GM19193 (cell line): ENCODE results near the gene CCDC187.

Experiments used
- POLR2A ChIP-seq: IDR thresholded peaks from 4 replicates; pipeline ENCODE4 v1.6.1; 2011; ENCODE audit not compliant: insufficient read depth, insufficient read length; ENCODE audit errors: extremely low read depth

Gene CCDC187

DNA sequence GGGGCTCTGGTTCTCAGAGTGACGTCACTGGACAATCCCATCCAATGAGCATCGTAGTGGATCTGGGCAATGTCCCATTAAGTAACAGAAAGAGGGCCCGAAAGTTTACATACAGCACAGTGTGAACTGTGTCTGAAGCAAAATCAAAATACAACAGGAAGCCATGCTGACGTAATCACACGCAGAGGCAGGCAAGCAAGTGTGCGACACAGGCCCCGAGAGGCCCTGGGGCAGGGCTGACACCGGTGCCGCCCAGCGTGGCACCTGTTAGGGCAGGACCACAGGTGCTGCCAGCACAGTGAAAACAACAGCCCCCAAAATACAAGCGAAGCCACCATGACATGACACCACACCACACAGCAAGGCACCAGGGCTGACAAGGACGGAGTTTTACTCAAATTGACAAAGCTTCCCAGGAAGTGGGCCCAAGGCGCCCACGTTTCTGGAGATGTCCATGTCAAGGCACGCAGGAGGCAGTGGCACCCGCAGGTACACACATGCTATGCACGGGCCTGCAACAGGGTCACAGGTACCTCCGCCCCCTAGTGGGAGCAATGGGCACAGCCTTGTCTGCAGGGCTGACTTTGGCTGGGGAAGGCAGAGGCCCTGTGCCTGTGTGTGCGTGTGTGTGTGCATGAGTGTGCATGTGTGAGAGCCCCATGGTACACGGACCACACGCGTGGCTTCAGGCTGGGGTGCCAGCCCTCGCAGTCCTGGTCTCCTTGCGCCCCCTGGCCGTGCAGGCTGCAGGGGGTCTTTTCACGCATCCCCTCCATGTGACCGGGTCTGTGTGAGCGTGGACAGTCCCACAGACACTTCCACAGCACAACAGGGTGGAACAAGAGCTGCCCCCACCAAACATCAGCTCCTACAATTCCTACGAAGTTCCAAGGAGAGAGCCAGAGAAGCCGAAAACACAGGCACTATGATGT lies 77.9 kb downstream of the CCDC187 start:
- peak; percentile 0 for TF ChIP-seq POLR2A

DNA sequence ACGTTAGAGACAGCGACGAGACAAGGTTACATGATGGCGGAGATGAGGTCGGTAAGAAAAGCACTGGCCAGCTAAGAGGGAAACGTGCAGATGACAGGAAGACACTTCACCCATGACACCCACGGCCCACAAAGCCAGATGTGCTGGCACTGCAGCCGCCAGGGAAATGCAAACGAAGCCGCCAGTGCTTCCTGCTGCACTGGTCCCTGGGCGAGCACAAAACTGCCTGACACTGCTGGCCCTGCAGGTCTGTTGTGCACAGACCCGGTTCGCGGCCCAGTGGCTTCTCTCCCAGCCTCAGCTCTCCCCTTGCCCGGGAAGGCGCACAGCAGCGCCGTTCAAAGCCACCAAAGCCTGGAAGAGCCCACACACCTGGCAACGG lies 78.5 kb downstream of the CCDC187 start:
- peak; percentile 46 for TF ChIP-seq POLR2A

DNA sequence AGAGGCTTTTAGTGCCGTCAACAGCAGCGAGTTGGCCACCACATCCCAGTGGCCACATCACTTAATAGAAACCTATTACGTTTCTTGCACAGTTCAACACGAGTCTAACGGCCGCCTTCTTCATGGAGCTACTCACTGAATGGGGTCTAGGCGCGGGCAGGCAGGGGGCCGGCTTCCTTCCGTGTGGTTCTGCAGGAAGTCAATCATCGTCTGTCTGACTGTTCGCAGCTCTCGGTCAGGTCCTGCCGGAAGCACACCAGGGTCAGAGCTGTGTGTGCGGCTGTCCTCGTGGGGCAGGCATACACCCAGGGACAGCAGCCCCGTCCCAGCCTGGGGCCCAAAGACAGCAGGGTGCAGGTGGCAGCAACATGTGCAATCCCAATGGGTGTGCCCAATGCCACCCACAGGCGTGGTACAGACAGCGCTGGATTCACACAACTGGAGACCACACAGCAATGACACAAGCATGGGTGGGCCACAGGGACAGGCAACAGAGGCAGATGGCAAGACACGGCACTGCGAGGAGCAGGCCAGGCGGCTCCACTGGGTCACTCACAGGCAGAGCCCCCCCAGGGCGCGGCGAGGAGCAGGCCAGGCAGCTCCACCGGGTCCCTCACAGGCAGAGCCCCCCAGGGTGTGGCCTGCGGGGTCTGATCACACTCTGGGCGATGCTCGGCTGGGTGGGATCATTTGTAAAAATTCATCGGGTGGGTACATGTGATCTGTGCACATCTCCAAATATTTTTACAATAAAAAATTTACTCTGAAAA lies 79.8 kb downstream of the CCDC187 start:
- no peak for TF ChIP-seq POLR2A

DNA sequence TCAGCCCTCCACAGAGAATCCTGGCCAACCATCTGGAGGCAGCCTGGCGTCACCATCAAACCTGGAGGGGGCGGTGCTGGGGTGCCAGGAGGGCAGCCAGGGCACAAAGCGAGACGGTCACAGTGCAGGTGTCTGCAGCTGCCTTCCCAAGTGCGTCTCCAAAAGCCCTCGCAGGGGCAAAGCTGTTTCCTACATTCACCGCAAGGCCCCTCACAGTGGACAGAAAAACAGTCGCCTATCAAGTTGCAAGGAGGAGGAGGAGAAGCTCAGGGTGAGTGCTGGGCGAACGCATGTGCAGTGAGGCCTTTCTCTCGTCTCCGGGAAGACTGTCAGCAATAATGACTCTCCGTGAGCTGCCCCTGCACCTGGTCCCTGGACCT lies 81.0 kb downstream of the CCDC187 start:
- no peak for TF ChIP-seq POLR2A

DNA sequence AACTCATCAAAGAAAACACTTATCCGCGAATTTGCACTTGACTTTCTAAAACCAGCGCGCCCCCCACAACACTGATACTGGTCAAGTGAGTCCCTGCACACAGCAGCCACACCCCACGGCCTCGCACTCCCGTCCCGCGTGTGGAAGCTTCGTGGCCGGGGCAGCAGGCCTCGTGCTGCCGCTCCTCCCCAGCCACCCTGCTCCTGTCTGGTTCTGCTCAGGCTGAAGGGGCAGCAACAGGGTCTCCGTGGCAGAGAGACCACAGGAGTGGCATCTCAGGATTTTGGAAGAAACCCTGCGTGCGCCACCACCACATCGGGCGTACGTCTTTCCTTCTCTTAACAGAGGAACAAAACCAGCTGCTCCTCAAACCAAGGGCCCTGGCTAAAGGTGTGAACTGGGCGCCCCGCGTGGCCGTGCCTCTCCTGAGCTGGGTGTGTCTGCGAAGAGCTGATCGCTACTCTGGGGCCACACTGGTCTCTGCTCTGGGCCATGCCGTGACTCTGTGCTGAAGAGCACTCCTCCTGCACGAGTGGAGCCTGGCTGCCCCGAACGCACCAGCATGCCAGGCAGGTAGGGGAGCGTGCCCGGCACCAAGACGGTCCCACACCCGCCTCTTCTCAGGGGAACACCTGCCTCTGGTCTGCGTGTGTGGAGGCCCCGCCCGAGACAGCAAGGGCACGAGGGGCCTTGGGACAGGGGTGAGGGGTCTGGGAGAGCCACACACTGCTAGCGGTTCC lies 81.6 kb downstream of the CCDC187 start:
- no peak for TF ChIP-seq POLR2A

DNA sequence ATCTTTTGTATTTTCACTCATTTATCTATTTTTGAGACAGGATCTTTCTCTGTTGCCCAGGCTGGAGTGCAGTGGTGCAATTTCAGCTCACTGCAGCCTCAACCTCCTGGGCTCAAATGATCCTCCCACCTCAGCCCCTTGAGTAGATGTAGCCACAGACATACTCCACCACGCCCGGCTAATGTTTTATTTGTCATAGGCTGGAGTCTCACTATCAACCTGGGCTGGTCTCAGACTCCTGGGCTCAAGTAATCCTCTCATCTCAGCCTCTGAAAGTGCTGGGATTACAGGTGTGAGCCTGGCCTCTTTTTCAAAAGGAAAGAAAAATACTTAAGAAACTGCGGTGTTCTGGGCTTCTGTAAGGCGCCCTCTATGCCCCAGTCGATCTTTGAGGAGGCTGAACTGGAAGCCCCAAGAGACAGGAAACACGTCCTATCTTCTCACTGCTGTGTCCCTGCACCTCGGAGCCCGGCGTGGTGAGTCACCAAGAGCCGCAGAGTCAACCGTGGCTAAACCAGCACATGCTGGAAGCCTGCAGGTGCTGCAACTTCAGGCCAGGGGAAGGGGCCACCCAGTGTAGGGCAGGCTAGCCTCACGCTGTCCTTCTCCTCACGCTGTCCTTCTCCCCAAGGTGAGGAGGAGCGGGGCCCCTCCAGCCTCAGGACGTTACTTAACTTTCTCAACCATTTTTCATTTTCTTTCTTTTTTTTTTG lies 83.7 kb downstream of the CCDC187 start:
- no peak for TF ChIP-seq POLR2A

DNA sequence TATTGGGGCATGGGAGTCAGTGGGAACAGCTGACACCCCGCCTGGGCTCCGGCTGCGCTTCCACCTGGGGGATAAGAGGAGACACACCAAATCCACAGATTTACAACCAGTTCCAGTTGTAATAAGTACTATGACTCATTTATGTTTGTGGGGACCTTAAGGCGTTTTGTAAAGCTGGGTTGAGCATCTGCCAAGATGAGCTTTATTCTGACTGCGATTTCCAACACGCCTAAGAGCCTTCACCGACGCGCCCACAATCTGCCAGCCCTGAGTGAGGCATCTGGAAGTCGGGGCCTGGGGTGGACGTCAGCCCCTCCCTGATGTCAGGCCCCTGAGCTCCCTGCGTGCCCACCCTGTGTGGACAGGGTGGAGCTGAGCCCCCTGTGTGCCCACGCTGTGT lies 84.6 kb downstream of the CCDC187 start:
- TF ChIP-seq POLR2A: no peak

DNA sequence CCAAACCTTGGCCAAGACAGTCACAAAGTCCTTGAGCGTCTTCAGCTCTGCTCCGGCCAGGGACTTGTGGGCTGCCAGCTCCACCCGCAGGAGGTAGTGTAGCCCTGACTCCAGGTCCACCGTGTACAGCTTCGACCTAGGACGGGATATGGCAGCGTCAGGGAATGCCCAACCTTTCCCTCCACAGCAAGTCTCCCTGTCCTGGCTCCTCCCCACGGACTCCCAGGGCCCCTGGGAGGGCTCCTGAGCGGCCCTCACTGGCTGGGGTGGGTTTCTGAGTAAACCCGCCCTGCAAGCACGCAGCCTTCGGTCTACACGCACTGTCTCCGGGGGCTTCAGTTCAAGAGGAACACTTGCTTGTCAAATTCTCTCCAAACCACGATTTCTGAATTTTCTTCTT lies 85.2 kb downstream of the CCDC187 start:
- no peak for TF ChIP-seq POLR2A

DNA sequence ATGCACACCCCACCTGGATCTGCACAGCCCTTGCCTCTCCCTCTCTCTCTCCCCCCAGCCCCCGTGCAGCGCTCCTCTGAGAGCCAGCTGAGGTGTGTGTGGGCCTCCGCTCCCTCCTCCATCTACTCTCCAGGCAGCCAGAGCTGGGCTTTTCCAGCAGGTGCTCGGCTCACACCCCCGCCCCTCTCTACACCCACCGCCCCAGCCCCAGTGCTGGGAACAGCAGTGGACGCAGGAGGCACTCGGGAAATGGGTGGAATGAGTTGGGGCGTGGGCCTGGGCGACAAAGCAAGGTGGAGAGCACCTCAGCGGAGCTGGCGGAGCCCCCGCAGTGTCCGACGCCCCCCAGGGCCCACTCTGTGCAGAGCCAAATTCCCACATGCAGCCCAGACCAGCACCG lies 85.6 kb downstream of the CCDC187 start:
- no peak for TF ChIP-seq POLR2A

DNA sequence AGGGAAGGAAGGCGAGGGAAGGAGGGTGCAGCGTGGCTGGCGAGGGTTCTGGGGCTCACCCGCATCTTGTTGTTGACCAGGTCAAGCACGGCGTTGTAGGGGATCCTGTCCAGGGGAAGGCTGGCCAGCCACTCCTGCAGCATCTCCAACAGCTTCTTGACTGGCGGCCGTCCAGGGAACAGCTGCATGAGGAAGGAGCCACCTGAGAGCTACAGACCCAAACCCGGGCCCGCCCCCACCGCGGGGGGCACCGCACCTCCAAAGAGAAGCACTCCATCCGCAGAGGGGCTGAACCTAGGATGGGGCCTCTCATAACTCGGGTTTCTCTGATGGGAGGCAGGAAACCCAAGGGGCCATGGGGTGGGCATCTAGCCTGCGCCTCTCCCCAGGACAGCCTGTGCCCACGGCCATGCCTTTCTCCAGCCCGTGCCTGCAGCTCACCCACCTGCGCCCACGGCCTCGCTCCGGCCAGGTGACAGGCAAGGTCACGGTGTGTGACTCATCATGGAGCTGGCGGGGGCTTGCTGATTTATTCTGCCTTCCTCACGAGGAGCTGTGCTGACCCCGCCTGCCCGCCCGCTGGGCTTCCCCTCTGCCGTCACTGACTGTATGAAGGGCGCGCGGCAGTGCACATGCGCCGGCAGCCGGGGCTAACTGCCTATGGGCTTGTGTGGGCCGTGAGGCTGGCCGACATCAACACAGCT lies 87.2 kb downstream of the CCDC187 start:
- no peak for TF ChIP-seq POLR2A

DNA sequence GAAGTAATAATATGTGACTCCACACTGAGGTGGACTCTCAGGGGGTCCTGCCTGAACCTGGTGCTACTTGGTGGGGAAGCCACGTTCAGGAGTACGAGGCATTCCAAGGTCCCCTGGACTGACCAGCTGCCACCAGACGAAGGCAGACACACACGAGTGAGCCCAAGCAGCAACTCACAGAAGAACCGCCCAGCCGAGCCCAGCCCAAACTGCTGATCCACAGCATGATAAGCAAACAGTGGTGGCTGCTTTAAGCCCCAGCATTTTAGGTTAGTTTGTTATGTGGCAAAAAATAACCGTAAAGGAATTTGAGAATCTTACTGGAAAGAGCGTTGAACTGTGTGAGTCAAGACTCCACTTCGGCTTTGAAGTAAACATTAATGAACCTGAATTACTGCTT lies 90.2 kb downstream of the CCDC187 start:
- no peak for TF ChIP-seq POLR2A

DNA sequence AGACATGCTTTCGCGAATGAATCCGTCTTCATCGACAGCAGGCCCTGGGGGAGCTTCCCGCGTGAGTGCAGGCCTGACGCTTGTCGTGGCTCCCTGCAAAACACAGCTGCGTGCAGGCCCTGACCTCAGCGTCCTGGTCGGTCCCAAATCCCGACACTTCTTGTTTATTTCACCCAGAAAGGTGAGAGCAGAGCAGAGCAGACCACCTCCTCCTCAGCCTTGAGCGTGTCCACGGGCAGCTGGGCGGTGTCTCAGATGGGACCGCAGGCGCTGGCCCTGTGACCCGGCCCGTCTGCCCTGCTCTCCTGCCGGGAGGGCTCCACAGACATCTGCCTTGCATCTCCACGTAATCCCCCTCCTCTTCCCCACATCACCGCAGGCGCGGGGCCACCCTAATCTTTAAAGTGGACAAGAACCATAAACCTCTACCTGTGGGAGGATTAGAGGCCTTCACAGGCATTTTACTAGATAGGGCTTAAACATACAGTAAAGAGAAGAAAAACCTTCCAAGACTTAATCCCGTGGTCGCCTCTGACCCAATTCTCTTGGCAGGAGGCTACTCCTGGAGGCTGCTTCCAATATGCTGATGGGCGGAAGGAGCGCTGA lies 91.4 kb downstream of the CCDC187 start:
- no peak for TF ChIP-seq POLR2A

DNA sequence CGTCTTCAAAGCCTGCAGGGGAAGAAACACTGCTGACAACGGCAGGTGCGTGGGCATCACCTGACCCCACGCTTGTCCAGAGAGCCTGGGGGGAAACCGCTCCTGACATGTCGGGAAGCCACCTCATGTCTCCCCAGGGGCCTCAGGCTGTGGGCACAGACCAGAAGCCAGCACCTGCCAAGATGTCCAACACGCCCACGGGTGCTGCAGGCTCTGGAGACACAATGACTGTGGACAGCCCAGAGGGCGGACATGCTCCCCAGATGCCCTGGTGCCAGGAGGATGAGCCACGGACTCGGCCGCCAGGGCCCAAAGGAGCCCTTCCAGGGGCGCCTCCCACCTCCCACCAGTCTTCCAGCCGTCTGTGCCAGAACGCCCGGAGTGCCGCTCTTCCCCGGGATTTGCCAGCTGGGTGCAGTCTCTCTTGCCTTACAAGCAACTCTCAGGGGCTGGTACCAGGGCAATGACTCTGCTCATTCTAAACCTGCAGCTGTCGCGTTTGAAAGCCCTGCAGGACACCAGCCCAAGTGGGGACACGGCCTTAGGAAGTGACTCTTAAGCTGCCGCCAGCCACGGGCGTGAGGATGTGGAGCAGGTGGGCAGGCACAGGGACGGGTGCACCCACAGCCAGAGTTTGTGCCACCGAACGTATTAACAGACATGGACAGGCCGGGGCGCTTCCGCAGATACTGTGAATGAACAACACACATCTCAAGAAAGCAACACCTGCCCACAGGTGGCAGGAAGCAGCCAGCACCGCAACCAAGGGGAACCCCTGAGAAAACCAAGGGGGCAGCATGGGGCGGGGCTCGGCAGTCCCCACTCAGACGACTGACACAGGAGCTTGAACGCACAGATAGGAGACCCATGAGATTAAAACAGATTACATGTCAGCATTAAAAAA lies 92.2 kb downstream of the CCDC187 start:
- TF ChIP-seq POLR2A: no peak
